GM12872 (cell line): ENCODE results near the gene KLC4.

Experiments used
- CTCF ChIP-seq: IDR thresholded peaks from 3 replicates; pipeline ENCODE4 v1.5.1; 2011; ENCODE audit warnings: low read depth, mild to moderate bottlenecking, low read length, moderate library complexity; ENCODE audit not compliant: insufficient read depth

The KLC4 gene

GRCh38 chr6:43092635-43093034, 33.2 kb downstream of the KLC4 start:
- TF ChIP-seq CTCF: no peak

DNA sequence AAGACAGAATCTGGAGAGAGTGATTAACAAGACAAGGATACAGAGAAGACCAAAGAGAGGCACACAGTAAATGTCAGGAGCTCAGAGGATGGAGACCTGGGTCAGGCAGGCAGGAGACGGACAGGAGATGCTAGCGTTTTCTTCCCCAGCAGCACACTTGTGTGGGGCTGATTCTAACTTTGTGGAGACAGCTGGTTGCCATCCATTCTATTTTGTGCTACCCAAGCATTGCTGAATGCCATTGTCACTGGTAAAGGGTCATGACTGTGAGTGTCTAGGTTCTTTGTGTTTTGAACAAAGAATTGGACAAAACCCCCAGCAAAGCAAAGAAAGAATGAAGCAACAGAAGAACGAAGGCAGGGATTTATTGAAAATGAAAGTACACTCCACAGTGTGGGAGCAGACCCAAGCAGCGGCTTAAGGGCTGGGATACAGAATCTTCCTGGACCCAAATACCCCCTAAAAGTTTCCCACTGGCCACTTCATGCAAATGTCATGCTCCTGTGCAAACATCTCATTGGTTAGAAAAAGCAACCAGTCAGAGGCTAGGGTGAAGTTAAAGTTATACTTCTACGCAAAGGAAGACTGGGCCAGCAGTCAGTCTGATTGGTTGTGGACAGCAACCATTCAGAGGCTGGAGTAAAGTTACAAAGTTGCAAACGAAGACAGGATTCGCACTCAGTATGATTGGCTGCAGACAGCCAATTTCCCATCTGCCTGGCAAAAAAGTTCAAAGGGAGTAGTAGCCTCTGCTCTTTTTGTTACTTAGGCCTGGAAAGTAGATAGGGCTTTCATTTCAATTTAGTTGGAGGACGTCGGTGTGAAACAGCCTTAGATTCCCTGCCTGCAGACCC, 34.2 kb downstream of the KLC4 start:
- TF ChIP-seq CTCF: no peak

DNA sequence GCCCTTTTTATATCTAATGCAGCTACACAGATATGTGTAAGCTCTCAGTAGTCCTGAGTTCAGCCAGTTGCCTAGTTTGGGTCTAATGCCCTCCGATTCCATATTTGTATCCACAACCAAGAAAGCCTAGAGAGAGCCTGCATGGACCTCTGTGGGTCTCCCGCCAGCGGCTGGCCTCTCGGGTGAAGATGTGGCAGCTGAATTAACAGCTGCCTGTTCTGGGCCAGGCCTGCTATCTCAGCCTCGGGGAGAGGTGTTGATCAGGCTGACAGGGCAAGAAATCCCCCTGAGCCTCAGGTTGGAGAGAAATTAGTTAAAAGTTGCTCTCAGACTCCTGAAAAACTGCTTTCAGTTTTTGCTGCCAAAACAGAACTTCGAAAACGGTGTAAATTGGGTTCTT, 36.5 kb downstream of the KLC4 start:
- no peak for TF ChIP-seq CTCF

GRCh38 chr6:43096451-43097097, 37.1 kb downstream of the KLC4 start:
- TF ChIP-seq CTCF: no peak

GRCh38 chr6:43097098-43097489, 37.7 kb downstream of the KLC4 start:
- TF ChIP-seq CTCF: no peak

- no peak for TF ChIP-seq CTCF
Measured at GRCh38 chr6:43097502-43097901, 38.1 kb downstream of the KLC4 start.

DNA sequence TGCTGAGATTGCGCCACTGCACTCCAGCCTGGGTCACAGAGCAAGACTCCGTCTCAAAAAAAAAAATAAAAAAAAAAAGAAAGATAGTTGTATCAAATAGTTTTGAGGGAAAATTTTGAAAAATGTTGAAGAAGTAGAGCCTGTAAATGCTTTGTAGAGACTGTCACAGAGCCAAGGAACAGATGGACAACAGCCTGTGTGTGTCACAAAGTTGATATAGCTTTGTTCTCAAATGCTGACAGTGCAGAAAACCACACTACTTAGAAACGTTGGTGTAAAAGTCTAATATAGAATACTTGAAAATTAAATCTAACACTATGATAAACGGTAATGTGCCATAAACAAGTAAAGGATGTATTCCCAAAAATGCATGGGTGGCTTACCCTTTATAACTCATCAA, 42.1 kb downstream of the KLC4 start:
- TF ChIP-seq CTCF: no peak
